Measurements from ENCODE around the gene PRPF4.
"Not testable (repeated sequence)": the region's sequence is repeated elsewhere in the genome, so short reads cannot be mapped to it uniquely, and the experiment has no call there.

PRPF4 gene

GRCh38 chr9:113275157-113276131 is at the start of gene PRPF4, which contains the start of gene CDC26:
Gene PRPF4 (plus strand): TSS chr9:113275658. CDS start chr9:113275744, 86 bp downstream.
Gene CDC26 (minus strand): TSS chr9:113275572. CDS start chr9:113272507, 3,065 bp downstream.
- Histone ChIP-seq H3K9ac (ENCODE audit: low read depth in 1 of 2, low read length in 2 of 2) (peak within 1 kb of the TSS; percentile 94 to 97), H3K9me3 (ENCODE audit: control insufficient read depth in 1 of 2, low read length in 2 of 2) (no peaks in the 10 kb centered on the region), H3K27ac (ENCODE audit: low read depth, low read length) (peak within 1 kb of the TSS; percentile 87), H3K4me1 (ENCODE audit: control insufficient read depth in 1 of 2, insufficient read depth in 2 of 2, low read length in 2 of 2) (peaks cover 14 to 17% of the 10 kb centered on the region in 2 donors), H3K36me3 (ENCODE audit: control insufficient read depth in 1 of 2, insufficient read depth in 2 of 2, low read length in 2 of 2) (peaks cover 17 to 44% of the 10 kb centered on the region in 2 donors), H3K27me3 (ENCODE audit: control insufficient read depth in 1 of 2, insufficient read depth in 2 of 2, low read length in 2 of 2) (no peaks in the 10 kb centered on the region), H3K4me3 (ENCODE audit: low read depth in 1 of 2, low read length in 2 of 2) (peak within 1 kb of the TSS; percentile 90 to 93)

- no peaks in the 10 kb centered on the region for H3K27me3 ChIP-seq (ENCODE audit: control insufficient read depth in 1 of 2, insufficient read depth in 2 of 2, low read length in 2 of 2)
Measured at GRCh38 chr9:113227436-113227835, 48.0 kb upstream of the PRPF4 start.

GRCh38 chr9:113228130-113228665 is 47.3 kb upstream of the PRPF4 start:
- Histone ChIP-seq H3K4me1 (ENCODE audit: control insufficient read depth in 1 of 2, insufficient read depth in 2 of 2, low read length in 2 of 2) (peaks cover 14 to 32% of the 10 kb centered on the region in 2 donors), H3K27ac (ENCODE audit: low read depth, low read length) (no peak overlapping the region), H3K9me3 (ENCODE audit: control insufficient read depth in 1 of 2, low read length in 2 of 2) (no peaks in the 10 kb centered on the region), H3K4me3 (ENCODE audit: low read depth in 1 of 2, low read length in 2 of 2) (no peak overlapping the region), H3K9ac (ENCODE audit: low read depth in 1 of 2, low read length in 2 of 2) (no peak overlapping the region), H3K36me3 (ENCODE audit: control insufficient read depth in 1 of 2, insufficient read depth in 2 of 2, low read length in 2 of 2) (peaks cover 6 to 10% of the 10 kb centered on the region in 2 donors), H3K27me3 (ENCODE audit: control insufficient read depth in 1 of 2, insufficient read depth in 2 of 2, low read length in 2 of 2) (no peaks in the 10 kb centered on the region)

More at GRCh38 chr9:113227436-113227835, 48.0 kb upstream of the PRPF4 start:
- Histone ChIP-seq H3K27ac (ENCODE audit: low read depth, low read length) (no peak overlapping the region), H3K4me3 (ENCODE audit: low read depth in 1 of 2, low read length in 2 of 2) (no peak overlapping the region), H3K4me1 (ENCODE audit: control insufficient read depth in 1 of 2, insufficient read depth in 2 of 2, low read length in 2 of 2) (peaks cover 22 to 35% of the 10 kb centered on the region in 2 donors), H3K9ac (ENCODE audit: low read depth in 1 of 2, low read length in 2 of 2) (no peak overlapping the region), H3K9me3 (ENCODE audit: control insufficient read depth in 1 of 2, low read length in 2 of 2) (no peaks in the 10 kb centered on the region), H3K36me3 (ENCODE audit: control insufficient read depth in 1 of 2, insufficient read depth in 2 of 2, low read length in 2 of 2) (peaks cover 6 to 10% of the 10 kb centered on the region in 2 donors)

GRCh38 chr9:113231701-113232100 is 43.8 kb upstream of the PRPF4 start:
- Histone ChIP-seq H3K9me3 (ENCODE audit: control insufficient read depth in 1 of 2, low read length in 2 of 2) (no peaks in the 10 kb centered on the region), H3K4me1 (ENCODE audit: control insufficient read depth in 1 of 2, insufficient read depth in 2 of 2, low read length in 2 of 2) (peaks cover 8 to 33% of the 10 kb centered on the region in 2 donors), H3K4me3 (ENCODE audit: low read depth in 1 of 2, low read length in 2 of 2) (no peak overlapping the region), H3K27ac (ENCODE audit: low read depth, low read length) (no peak overlapping the region), H3K27me3 (ENCODE audit: control insufficient read depth in 1 of 2, insufficient read depth in 2 of 2, low read length in 2 of 2) (no peaks in the 10 kb centered on the region), H3K36me3 (ENCODE audit: control insufficient read depth in 1 of 2, insufficient read depth in 2 of 2, low read length in 2 of 2) (no peaks in the 10 kb centered on the region), H3K9ac (ENCODE audit: low read depth in 1 of 2, low read length in 2 of 2) (no peak overlapping the region)

- H3K4me1 ChIP-seq (ENCODE audit: control insufficient read depth in 1 of 2, insufficient read depth in 2 of 2, low read length in 2 of 2) = peaks cover 0 to 18% of the 10 kb centered on the region in 2 donors
- not testable (repeated sequence) for H3K9ac ChIP-seq (ENCODE audit: low read depth in 1 of 2, low read length in 2 of 2); H3K36me3 ChIP-seq (ENCODE audit: control insufficient read depth in 1 of 2, insufficient read depth in 2 of 2, low read length in 2 of 2); H3K4me3 ChIP-seq (ENCODE audit: low read depth in 1 of 2, low read length in 2 of 2); H3K9me3 ChIP-seq (ENCODE audit: control insufficient read depth in 1 of 2, low read length in 2 of 2); H3K27ac ChIP-seq (ENCODE audit: low read depth, low read length); H3K27me3 ChIP-seq (ENCODE audit: control insufficient read depth in 1 of 2, insufficient read depth in 2 of 2, low read length in 2 of 2)
Measured at GRCh38 chr9:113235701-113236255, 39.7 kb upstream of the PRPF4 start.

GRCh38 chr9:113237026-113237425 is 38.4 kb upstream of the PRPF4 start:
- peaks cover 0 to 14% of the 10 kb centered on the region in 2 donors for H3K4me1 ChIP-seq (ENCODE audit: control insufficient read depth in 1 of 2, insufficient read depth in 2 of 2, low read length in 2 of 2)
- no peaks in the 10 kb centered on the region for H3K36me3 ChIP-seq (ENCODE audit: control insufficient read depth in 1 of 2, insufficient read depth in 2 of 2, low read length in 2 of 2)
- H3K27ac ChIP-seq (ENCODE audit: low read depth, low read length) = no peak overlapping the region
- no peaks in the 10 kb centered on the region for H3K9me3 ChIP-seq (ENCODE audit: control insufficient read depth in 1 of 2, low read length in 2 of 2)
- no peaks in the 10 kb centered on the region for H3K27me3 ChIP-seq (ENCODE audit: control insufficient read depth in 1 of 2, insufficient read depth in 2 of 2, low read length in 2 of 2)
- H3K4me3 ChIP-seq (ENCODE audit: low read depth in 1 of 2, low read length in 2 of 2) = no peak overlapping the region
- no peak overlapping the region for H3K9ac ChIP-seq (ENCODE audit: low read depth in 1 of 2, low read length in 2 of 2)

- Histone ChIP-seq H3K4me1 (ENCODE audit: control insufficient read depth in 1 of 2, insufficient read depth in 2 of 2, low read length in 2 of 2) (peaks cover 0 to 6% of the 10 kb centered on the region in 2 donors), H3K27ac (ENCODE audit: low read depth, low read length) (no peak overlapping the region), H3K4me3 (ENCODE audit: low read depth in 1 of 2, low read length in 2 of 2) (no peak overlapping the region), H3K27me3 (ENCODE audit: control insufficient read depth in 1 of 2, insufficient read depth in 2 of 2, low read length in 2 of 2) (no peaks in the 10 kb centered on the region), H3K9ac (ENCODE audit: low read depth in 1 of 2, low read length in 2 of 2) (no peak overlapping the region), H3K36me3 (ENCODE audit: control insufficient read depth in 1 of 2, insufficient read depth in 2 of 2, low read length in 2 of 2) (no peaks in the 10 kb centered on the region), H3K9me3 (ENCODE audit: control insufficient read depth in 1 of 2, low read length in 2 of 2) (no peaks in the 10 kb centered on the region)
Measured at GRCh38 chr9:113238202-113238858, 37.1 kb upstream of the PRPF4 start.

GRCh38 chr9:113238859-113239232 is 36.6 kb upstream of the PRPF4 start:
- no peak overlapping the region for H3K27ac ChIP-seq (ENCODE audit: low read depth, low read length)
- H3K9me3 ChIP-seq (ENCODE audit: control insufficient read depth in 1 of 2, low read length in 2 of 2) = no peaks in the 10 kb centered on the region
- H3K9ac ChIP-seq (ENCODE audit: low read depth in 1 of 2, low read length in 2 of 2) = no peak overlapping the region
- H3K27me3 ChIP-seq (ENCODE audit: control insufficient read depth in 1 of 2, insufficient read depth in 2 of 2, low read length in 2 of 2) = no peaks in the 10 kb centered on the region
- peaks cover 0 to 1% of the 10 kb centered on the region in 2 donors for H3K4me1 ChIP-seq (ENCODE audit: control insufficient read depth in 1 of 2, insufficient read depth in 2 of 2, low read length in 2 of 2)
- no peak overlapping the region for H3K4me3 ChIP-seq (ENCODE audit: low read depth in 1 of 2, low read length in 2 of 2)
- no peaks in the 10 kb centered on the region for H3K36me3 ChIP-seq (ENCODE audit: control insufficient read depth in 1 of 2, insufficient read depth in 2 of 2, low read length in 2 of 2)

GRCh38 chr9:113241161-113241560 is 34.3 kb upstream of the PRPF4 start:
- Histone ChIP-seq H3K4me3 (ENCODE audit: low read depth in 1 of 2, low read length in 2 of 2) (no peak overlapping the region), H3K27me3 (ENCODE audit: control insufficient read depth in 1 of 2, insufficient read depth in 2 of 2, low read length in 2 of 2) (no peaks in the 10 kb centered on the region), H3K9me3 (ENCODE audit: control insufficient read depth in 1 of 2, low read length in 2 of 2) (no peaks in the 10 kb centered on the region), H3K27ac (ENCODE audit: low read depth, low read length) (no peak overlapping the region), H3K4me1 (ENCODE audit: control insufficient read depth in 1 of 2, insufficient read depth in 2 of 2, low read length in 2 of 2) (no peaks in the 10 kb centered on the region), H3K36me3 (ENCODE audit: control insufficient read depth in 1 of 2, insufficient read depth in 2 of 2, low read length in 2 of 2) (no peaks in the 10 kb centered on the region), H3K9ac (ENCODE audit: low read depth in 1 of 2, low read length in 2 of 2) (no peak overlapping the region)
